ENCODE data around the gene KLHL22.
"Not testable (repeated sequence)": the region's sequence is repeated elsewhere in the genome, so short reads cannot be mapped to it uniquely, and the experiment has no call there.

Gene KLHL22

GRCh38 chr22:20415241-20415640 lies 80.4 kb downstream of the KLHL22 start:
- not testable (repeated sequence) for DNase-seq

GRCh38 chr22:20414450-20414849 lies 81.1 kb downstream of the KLHL22 start:
- DNase-seq = no peak

GRCh38 chr22:20414059-20414440 lies 81.5 kb downstream of the KLHL22 start:
- DNase-seq = no peak

GRCh38 chr22:20413217-20414058 lies 82.2 kb downstream of the KLHL22 start:
- no peak for DNase-seq

- DNase-seq = no peak
Observed at GRCh38 chr22:20412474-20413216, 83.0 kb downstream of the KLHL22 start.

GRCh38 chr22:20409385-20409784 lies 86.2 kb downstream of the KLHL22 start:
- not testable (repeated sequence) for DNase-seq

- no peak for DNase-seq
Observed at GRCh38 chr22:20408891-20409290, 86.7 kb downstream of the KLHL22 start.

GRCh38 chr22:20407829-20408228 lies 87.8 kb downstream of the KLHL22 start:
- DNase-seq = no peak

GRCh38 chr22:20406686-20407408 lies 88.7 kb downstream of the KLHL22 start:
- DNase-seq = no peak

GRCh38 chr22:20405931-20406685 lies 89.5 kb downstream of the KLHL22 start:
- no peak for DNase-seq

GRCh38 chr22:20405291-20405930 lies 90.2 kb downstream of the KLHL22 start:
- DNase-seq = no peak

GRCh38 chr22:20404881-20405280 lies 90.7 kb downstream of the KLHL22 start:
- no peak for DNase-seq

- DNase-seq = no peak
Observed at GRCh38 chr22:20403779-20404140, 91.8 kb downstream of the KLHL22 start.

- DNase-seq = no peak
Observed at GRCh38 chr22:20402960-20403778, 92.4 kb downstream of the KLHL22 start.

- no peak for DNase-seq
Observed at GRCh38 chr22:20401376-20402014, 94.1 kb downstream of the KLHL22 start.

- no peak for DNase-seq
Observed at GRCh38 chr22:20400606-20401375, 94.8 kb downstream of the KLHL22 start.

- DNase-seq = no peak
Observed at GRCh38 chr22:20399866-20400605, 95.6 kb downstream of the KLHL22 start.

GRCh38 chr22:20398420-20398819 lies 97.2 kb downstream of the KLHL22 start:
- no peak for DNase-seq

GRCh38 chr22:20397498-20397897 lies 98.1 kb downstream of the KLHL22 start:
- no peak for DNase-seq

Data from NCI-H187 treated with DMSO at 0.1 percent for 48 hours (cell line).